ENCODE results near the gene PCGF2. TPM values are rescaled to one million over a fixed set of nuclear protein-coding genes. Genes with fewer than 3 reads are reported as not detected.

Gene PCGF2
- total RNA-seq, 2 donors from 2014 or later = 101 to 106 TPM

DNA sequence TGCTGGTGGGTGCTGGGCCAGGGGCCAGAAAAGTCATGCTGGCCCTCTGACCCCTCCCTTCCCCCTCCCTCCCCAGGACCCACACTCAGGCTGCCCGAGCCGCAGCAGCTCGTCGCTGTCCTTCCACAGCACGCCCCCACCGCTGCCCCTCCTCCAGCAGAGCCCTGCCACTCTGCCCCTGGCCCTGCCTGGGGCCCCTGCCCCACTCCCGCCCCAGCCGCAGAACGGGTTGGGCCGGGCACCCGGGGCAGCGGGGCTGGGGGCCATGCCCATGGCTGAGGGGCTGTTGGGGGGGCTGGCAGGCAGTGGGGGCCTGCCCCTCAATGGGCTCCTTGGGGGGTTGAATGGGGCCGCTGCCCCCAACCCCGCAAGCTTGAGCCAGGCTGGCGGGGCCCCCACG is 26.3 kb downstream of the PCGF2 start:
- Mint-ChIP-seq H3K27me3 (ENCODE audit: insufficient read depth) (peaks cover 3% of the 10 kb centered on the region), H3K36me3 (ENCODE audit: low read depth) (peaks cover 49% of the 10 kb centered on the region), H3K4me1 (peaks cover 2% of the 10 kb centered on the region), H3K27ac (no peak overlapping the region), H3K4me3 (no peak overlapping the region), H3K9me3 (no peaks in the 10 kb centered on the region)
- no peaks in the 10 kb centered on the region for H3K27me3 ChIP-seq (ENCODE audit: control insufficient read depth, insufficient read depth, low read length, poor library complexity, severe bottlenecking)
- no peak for DNase-seq
- no peaks in the 10 kb centered on the region for H3K4me1 ChIP-seq (ENCODE audit: control insufficient read depth, insufficient read depth, low read length)
- H3K27ac ChIP-seq (ENCODE audit: low read depth, low read length) = no peak overlapping the region
- peaks cover 56% of the 10 kb centered on the region for H3K36me3 ChIP-seq (ENCODE audit: control insufficient read depth, insufficient read depth, low read length)
- H3K9ac ChIP-seq (ENCODE audit: extremely low read depth, low read length, poor library complexity, severe bottlenecking) = no peak overlapping the region
- TF ChIP-seq, protein P1, sequence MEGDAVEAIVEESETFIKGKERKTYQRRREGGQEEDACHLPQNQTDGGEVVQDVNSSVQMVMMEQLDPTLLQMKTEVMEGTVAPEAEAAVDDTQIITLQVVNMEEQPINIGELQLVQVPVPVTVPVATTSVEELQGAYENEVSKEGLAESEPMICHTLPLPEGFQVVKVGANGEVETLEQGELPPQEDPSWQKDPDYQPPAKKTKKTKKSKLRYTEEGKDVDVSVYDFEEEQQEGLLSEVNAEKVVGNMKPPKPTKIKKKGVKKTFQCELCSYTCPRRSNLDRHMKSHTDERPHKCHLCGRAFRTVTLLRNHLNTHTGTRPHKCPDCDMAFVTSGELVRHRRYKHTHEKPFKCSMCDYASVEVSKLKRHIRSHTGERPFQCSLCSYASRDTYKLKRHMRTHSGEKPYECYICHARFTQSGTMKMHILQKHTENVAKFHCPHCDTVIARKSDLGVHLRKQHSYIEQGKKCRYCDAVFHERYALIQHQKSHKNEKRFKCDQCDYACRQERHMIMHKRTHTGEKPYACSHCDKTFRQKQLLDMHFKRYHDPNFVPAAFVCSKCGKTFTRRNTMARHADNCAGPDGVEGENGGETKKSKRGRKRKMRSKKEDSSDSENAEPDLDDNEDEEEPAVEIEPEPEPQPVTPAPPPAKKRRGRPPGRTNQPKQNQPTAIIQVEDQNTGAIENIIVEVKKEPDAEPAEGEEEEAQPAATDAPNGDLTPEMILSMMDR (conservative IDR thresholded peaks at IDR 0.05) = no peak
- WGBS, 2 experiments (ENCODE audit: insufficient coverage in 1 of 2, insufficient read length in 1 of 2) = 94% methylated on average over 16 of the region's 16 CpGs; no CpG with 5 or more reads in 1 of the 2 experiments
- H3K4me3 ChIP-seq (ENCODE audit: low read length) = no peak overlapping the region
- H3K9me3 ChIP-seq (ENCODE audit: control insufficient read depth, low read length) = no peaks in the 10 kb centered on the region

DNA sequence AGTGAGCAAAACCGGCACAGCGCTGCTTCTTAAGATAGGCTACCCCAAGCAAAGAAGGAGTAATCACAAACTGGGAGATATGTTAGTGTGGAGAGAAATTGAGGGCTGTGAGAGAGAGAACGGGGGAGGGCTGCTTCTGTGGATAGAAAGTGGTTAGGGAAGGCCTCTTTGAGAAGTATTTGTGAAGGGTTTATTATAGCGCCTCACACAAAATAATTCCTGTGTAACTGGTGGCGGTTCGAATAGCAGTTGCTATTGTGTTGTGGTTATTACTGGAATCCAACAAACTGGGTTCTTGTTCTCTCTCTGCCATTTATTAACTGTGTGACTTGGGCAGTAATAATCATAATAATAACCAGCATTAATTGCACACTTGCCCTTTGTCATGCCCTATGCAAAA is 27.2 kb downstream of the PCGF2 start:
- H3K9ac ChIP-seq (ENCODE audit: extremely low read depth, low read length, poor library complexity, severe bottlenecking) = no peak overlapping the region
- no peaks in the 10 kb centered on the region for H3K27me3 ChIP-seq (ENCODE audit: control insufficient read depth, insufficient read depth, low read length, poor library complexity, severe bottlenecking)
- DNase-seq = no peak
- no peak overlapping the region for H3K4me3 Mint-ChIP-seq
- H3K9me3 ChIP-seq (ENCODE audit: control insufficient read depth, low read length) = no peaks in the 10 kb centered on the region
- peaks cover 3% of the 10 kb centered on the region for H3K27me3 Mint-ChIP-seq (ENCODE audit: insufficient read depth)
- TF ChIP-seq, protein P1 (conservative IDR thresholded peaks at IDR 0.05) = no peak
- H3K4me1 ChIP-seq (ENCODE audit: control insufficient read depth, insufficient read depth, low read length) = no peaks in the 10 kb centered on the region
- no peaks in the 10 kb centered on the region for H3K9me3 Mint-ChIP-seq
- H3K36me3 ChIP-seq (ENCODE audit: control insufficient read depth, insufficient read depth, low read length) = peaks cover 62% of the 10 kb centered on the region
- H3K36me3 Mint-ChIP-seq (ENCODE audit: low read depth) = peaks cover 52% of the 10 kb centered on the region
- H3K27ac ChIP-seq (ENCODE audit: low read depth, low read length) = no peak overlapping the region
- H3K27ac Mint-ChIP-seq = no peak overlapping the region
- 93 to 94% methylated on average over 6 of the region's 6 CpGs for WGBS, 2 experiments (ENCODE audit: insufficient coverage in 1 of 2, insufficient read length in 1 of 2)
- peaks cover 2% of the 10 kb centered on the region for H3K4me1 Mint-ChIP-seq
- no peak overlapping the region for H3K4me3 ChIP-seq (ENCODE audit: low read length)

DNA sequence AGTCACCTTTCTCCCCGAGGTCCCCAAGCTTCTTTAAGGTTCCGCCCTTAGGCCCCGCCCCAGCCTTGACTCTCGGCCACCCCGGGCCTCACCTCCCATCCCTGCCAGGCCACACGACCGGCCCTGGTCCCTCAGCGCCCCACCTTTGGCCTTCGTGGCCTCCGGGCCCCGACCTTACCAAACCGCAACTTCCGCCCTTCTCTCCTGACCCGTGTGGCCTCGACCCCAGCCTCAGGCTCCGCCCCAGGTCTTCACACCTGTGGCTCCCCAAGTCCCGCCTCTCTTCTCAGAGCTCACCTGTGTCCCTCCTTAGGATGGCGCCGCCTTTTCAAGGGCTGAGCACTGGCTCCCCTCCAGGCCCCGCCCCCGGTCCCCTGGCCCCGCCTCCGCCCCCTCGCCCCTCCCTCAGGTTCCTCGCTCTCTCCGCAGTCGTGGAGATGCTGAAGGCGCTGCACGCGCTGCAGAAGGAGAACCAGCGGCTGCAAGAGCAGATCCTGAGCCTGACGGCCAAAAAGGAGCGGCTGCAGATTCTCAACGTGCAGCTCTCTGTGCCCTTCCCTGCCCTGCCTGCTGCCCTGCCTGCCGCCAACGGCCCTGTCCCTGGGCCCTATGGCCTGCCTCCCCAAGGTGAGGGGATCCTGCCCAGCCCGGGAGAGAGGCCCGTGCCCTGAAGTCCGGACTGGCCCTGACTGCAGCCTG is 28.0 kb downstream of the PCGF2 start:
- Mint-ChIP-seq H3K4me1 (peaks cover 2% of the 10 kb centered on the region), H3K9me3 (no peaks in the 10 kb centered on the region), H3K27ac (no peak overlapping the region), H3K4me3 (peak overlapping the region; percentile 41), H3K27me3 (ENCODE audit: insufficient read depth) (peaks cover 3% of the 10 kb centered on the region), H3K36me3 (ENCODE audit: low read depth) (peaks cover 57% of the 10 kb centered on the region)
- H3K9me3 ChIP-seq (ENCODE audit: control insufficient read depth, low read length) = no peaks in the 10 kb centered on the region
- WGBS, 2 experiments (ENCODE audit: insufficient coverage in 1 of 2, insufficient read length in 1 of 2) = 71 to 80% methylated on average over 25 to 39 of the region's 39 CpGs
- H3K9ac ChIP-seq (ENCODE audit: extremely low read depth, low read length, poor library complexity, severe bottlenecking) = no peak overlapping the region
- TF ChIP-seq, protein P1 (conservative IDR thresholded peaks at IDR 0.05) = no peak
- H3K4me1 ChIP-seq (ENCODE audit: control insufficient read depth, insufficient read depth, low read length) = no peaks in the 10 kb centered on the region
- DNase-seq = peak; percentile 96
- H3K27me3 ChIP-seq (ENCODE audit: control insufficient read depth, insufficient read depth, low read length, poor library complexity, severe bottlenecking) = no peaks in the 10 kb centered on the region
- H3K27ac ChIP-seq (ENCODE audit: low read depth, low read length) = no peak overlapping the region
- H3K4me3 ChIP-seq (ENCODE audit: low read length) = no peak overlapping the region
- peaks cover 63% of the 10 kb centered on the region for H3K36me3 ChIP-seq (ENCODE audit: control insufficient read depth, insufficient read depth, low read length)

Data from endodermal cell (in vitro differentiated cells).